K562 (cell line): ENCODE measurements around the gene CORO2A. TPM values are rescaled to one million over a fixed set of nuclear protein-coding genes. Genes with fewer than 3 reads are reported as not detected.

ENCODE experiments used
- CBX2 ChIP-seq: fragments of 200-600 bp; sonication (generic); IDR thresholded peaks from one replicate; pipeline ENCODE4 v1.6.1; 2012; ENCODE audit warnings: mild to moderate bottlenecking, low read length, inconsistent platforms; ENCODE audit not compliant: insufficient read depth, poor library complexity, severe bottlenecking
- GTF2E2 ChIP-seq: fragments of 200-800 bp; sonication (Bioruptor generic); IDR thresholded peaks from 2 replicates; pipeline ENCODE4 v1.6.1; 2016; ENCODE audit warnings: missing genetic modification characterization, missing compliant biosample characterization
- HMBOX1 ChIP-seq: sonication (generic); IDR thresholded peaks from 2 replicates; pipeline ENCODE4 v1.6.1; 2016
- HNRNPUL1 ChIP-seq: fragments of 200-400 bp; formaldehyde crosslinking; IDR thresholded peaks from 2 replicates; pipeline ENCODE4 v1.6.1; 2017; ENCODE audit warnings: low read length
- IFI16 ChIP-seq: fragments of 250-450 bp; sonication (Bioruptor Pico); IDR thresholded peaks from 2 replicates; pipeline ENCODE4 v2.1.2; 2022; ENCODE audit warnings: mild to moderate bottlenecking, inconsistent platforms
- JUN ChIP-seq, 2 experiments: sonication (generic) in 1 of 2; formaldehyde crosslinking in 1 of 2; IDR thresholded peaks; 2 replicates each; pipeline versions ENCODE4 v1.6.1 to v1.8.0; 2012 to 2022; ENCODE audit warnings: borderline replicate concordance in 2 of 2, mild to moderate bottlenecking in 2 of 2, improper control_type of control experiment in 1 of 2, low read depth in 1 of 2, low read length in 1 of 2, missing genetic modification reagents in 1 of 2
- NR2C1 ChIP-seq, 2 experiments: fragments of 450-650 bp; IDR thresholded peaks; 2 replicates each; pipeline ENCODE4 v1.6.1; 2017; ENCODE audit warnings: mild to moderate bottlenecking in 2 of 2, antibody characterized with exemption in 1 of 2, inconsistent platforms in 1 of 2, missing compliant biosample characterization in 1 of 2, missing genetic modification characterization in 1 of 2
- NUFIP1 ChIP-seq: fragments of 450-650 bp; IDR thresholded peaks from 2 replicates; pipeline ENCODE4 v1.6.1; 2018; ENCODE audit not compliant: partially characterized antibody
- PHB ChIP-seq: fragments of 250-450 bp; sonication (Bioruptor Pico); IDR thresholded peaks from 2 replicates; pipeline ENCODE4 v1.5.0; 2021
- PHF20 ChIP-seq: fragments of 450-650 bp; IDR thresholded peaks from 2 replicates; pipeline ENCODE4 v1.6.1; 2018; ENCODE audit not compliant: partially characterized antibody
- SMARCA4 ChIP-seq: fragments of 450-650 bp; IDR thresholded peaks from 2 replicates; pipeline ENCODE4 v1.6.1; 2016
- SMARCE1 ChIP-seq: fragments of 450-650 bp; IDR thresholded peaks from 2 replicates; pipeline ENCODE4 v1.7.1; 2016; ENCODE audit warnings: mild to moderate bottlenecking
- ZNF3 ChIP-seq: fragments of 250-450 bp; sonication (Bioruptor Pico); IDR thresholded peaks from 2 replicates; pipeline ENCODE4 v1.5.0; 2021; ENCODE audit warnings: mild to moderate bottlenecking, moderate library complexity
- ZNF518B ChIP-seq: fragments of 250-450 bp; sonication (Bioruptor Pico); IDR thresholded peaks from 2 replicates; pipeline ENCODE4 v1.5.0; 2021; ENCODE audit warnings: mild to moderate bottlenecking, moderate library complexity
- ZNF717 ChIP-seq: fragments of 250-450 bp; sonication (Bioruptor Pico); IDR thresholded peaks from 2 replicates; pipeline ENCODE4 v1.5.0; 2021
- ZNF780A ChIP-seq: fragments of 250-450 bp; sonication (Bioruptor Pico); IDR thresholded peaks from 2 replicates; pipeline ENCODE4 v1.5.0; 2021; ENCODE audit warnings: mild to moderate bottlenecking
- polyA plus RNA-seq, 8 experiments: library from polyadenylated mRNA; depleted of rRNA in 4 of 8; stranded (reverse) in 5 of 8; unstranded in 3 of 8; fragments of >200 nt; fragmentation: Nextera tagmentation in 2 of 8; fragmentation: Illumina TruSeq in 1 of 8; extraction: Ambion mirVana in 2 of 8; extraction: Trizol in 1 of 8; gene quantifications; 2 replicates each; pipeline versions ENCODE4 v1.2.1 to v1.2.3, GENCODE V29; 2011 to 2014; ENCODE audit warnings: inconsistent platforms in 1 of 8, missing spikeins in 1 of 8
- total RNA-seq, 7 experiments: library from RNA; depleted of rRNA in 6 of 7; stranded (reverse); fragments of >200 nt in 6 of 7; fragmentation: Illumina TruSeq in 2 of 7; extraction: Trizol in 2 of 7; gene quantifications; 2 replicates each; pipeline versions ENCODE4 v1.2.1 to v1.2.3, GENCODE V29; 2011 to 2021; ENCODE audit warnings: low replicate concordance in 1 of 7
- TF ChIP-seq, protein P1 (sequence below): sonication (generic); formaldehyde crosslinking; IDR thresholded peaks from 2 replicates; pipeline ENCODE4 v1.8.1; 2023; ENCODE audit warnings: mild to moderate bottlenecking, missing genetic modification reagents
- TF ChIP-seq, protein P2 (sequence below): sonication (generic); formaldehyde crosslinking; IDR thresholded peaks from 2 replicates; pipeline ENCODE4 v1.8.0; 2023; ENCODE audit warnings: missing genetic modification reagents, mild to moderate bottlenecking, borderline replicate concordance

The CORO2A gene
- total and polyA plus RNA-seq, 9 of the 15 experiments (the other 6 are each of a cell fraction or from before 2014, with no cell fraction given) = 9.5 to 26.6 (median 18.0) TPM

DNA sequence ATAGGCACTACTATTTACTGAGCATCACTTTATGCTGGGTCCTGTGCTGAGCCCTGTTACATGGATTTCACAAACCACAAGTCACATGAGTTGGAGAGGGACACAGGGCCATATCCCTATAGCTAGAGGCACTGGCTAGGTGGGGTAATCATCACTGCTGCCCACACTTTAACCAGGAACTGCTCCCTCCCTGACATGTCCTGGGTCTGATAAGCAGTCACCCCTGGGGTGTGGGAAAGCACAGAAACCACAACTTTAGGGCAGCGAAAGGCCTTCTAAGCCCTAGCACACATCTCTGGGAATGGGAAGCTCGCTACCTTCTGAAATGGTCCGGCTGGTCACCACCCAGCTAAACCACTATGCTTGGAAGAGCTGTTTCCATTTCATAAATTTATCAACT is 48.0 kb upstream of the CORO2A start (continued):
- TF ChIP-seq JUN (IDR thresholded peaks at IDR 0.05; ENCODE audit: borderline replicate concordance, low read depth, low read length) = no peak
- no peak for TF ChIP-seq JUN (CRISPR knock-in tag; IDR thresholded peaks at IDR 0.05; ENCODE audit: borderline replicate concordance)
- no peak for TF ChIP-seq HNRNPUL1
- peak; percentile 93 for TF ChIP-seq HMBOX1
- TF ChIP-seq, protein P1, sequence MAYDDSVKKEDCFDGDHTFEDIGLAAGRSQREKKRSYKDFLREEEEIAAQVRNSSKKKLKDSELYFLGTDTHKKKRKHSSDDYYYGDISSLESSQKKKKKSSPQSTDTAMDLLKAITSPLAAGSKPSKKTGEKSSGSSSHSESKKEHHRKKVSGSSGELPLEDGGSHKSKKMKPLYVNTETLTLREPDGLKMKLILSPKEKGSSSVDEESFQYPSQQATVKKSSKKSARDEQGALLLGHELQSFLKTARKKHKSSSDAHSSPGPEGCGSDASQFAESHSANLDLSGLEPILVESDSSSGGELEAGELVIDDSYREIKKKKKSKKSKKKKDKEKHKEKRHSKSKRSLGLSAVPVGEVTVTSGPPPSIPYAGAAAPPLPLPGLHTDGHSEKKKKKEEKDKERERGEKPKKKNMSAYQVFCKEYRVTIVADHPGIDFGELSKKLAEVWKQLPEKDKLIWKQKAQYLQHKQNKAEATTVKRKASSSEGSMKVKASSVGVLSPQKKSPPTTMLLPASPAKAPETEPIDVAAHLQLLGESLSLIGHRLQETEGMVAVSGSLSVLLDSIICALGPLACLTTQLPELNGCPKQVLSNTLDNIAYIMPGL (CRISPR knock-in tag) = no peak
- no peak for TF ChIP-seq PHF20
- TF ChIP-seq, protein P2, sequence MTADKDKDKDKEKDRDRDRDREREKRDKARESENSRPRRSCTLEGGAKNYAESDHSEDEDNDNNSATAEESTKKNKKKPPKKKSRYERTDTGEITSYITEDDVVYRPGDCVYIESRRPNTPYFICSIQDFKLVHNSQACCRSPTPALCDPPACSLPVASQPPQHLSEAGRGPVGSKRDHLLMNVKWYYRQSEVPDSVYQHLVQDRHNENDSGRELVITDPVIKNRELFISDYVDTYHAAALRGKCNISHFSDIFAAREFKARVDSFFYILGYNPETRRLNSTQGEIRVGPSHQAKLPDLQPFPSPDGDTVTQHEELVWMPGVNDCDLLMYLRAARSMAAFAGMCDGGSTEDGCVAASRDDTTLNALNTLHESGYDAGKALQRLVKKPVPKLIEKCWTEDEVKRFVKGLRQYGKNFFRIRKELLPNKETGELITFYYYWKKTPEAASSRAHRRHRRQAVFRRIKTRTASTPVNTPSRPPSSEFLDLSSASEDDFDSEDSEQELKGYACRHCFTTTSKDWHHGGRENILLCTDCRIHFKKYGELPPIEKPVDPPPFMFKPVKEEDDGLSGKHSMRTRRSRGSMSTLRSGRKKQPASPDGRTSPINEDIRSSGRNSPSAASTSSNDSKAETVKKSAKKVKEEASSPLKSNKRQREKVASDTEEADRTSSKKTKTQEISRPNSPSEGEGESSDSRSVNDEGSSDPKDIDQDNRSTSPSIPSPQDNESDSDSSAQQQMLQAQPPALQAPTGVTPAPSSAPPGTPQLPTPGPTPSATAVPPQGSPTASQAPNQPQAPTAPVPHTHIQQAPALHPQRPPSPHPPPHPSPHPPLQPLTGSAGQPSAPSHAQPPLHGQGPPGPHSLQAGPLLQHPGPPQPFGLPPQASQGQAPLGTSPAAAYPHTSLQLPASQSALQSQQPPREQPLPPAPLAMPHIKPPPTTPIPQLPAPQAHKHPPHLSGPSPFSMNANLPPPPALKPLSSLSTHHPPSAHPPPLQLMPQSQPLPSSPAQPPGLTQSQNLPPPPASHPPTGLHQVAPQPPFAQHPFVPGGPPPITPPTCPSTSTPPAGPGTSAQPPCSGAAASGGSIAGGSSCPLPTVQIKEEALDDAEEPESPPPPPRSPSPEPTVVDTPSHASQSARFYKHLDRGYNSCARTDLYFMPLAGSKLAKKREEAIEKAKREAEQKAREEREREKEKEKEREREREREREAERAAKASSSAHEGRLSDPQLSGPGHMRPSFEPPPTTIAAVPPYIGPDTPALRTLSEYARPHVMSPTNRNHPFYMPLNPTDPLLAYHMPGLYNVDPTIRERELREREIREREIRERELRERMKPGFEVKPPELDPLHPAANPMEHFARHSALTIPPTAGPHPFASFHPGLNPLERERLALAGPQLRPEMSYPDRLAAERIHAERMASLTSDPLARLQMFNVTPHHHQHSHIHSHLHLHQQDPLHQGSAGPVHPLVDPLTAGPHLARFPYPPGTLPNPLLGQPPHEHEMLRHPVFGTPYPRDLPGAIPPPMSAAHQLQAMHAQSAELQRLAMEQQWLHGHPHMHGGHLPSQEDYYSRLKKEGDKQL (CRISPR knock-in tag) = no peak
- peak; percentile 50; the same call in 1 of the 2 replicates for TF ChIP-seq SMARCA4
- no peak for TF ChIP-seq NUFIP1
- TF ChIP-seq ZNF518B = no peak
- no peak for TF ChIP-seq ZNF717 (CRISPR knock-in tag)
- no peak for TF ChIP-seq CBX2
- no peak for TF ChIP-seq GTF2E2 (tag)
- TF ChIP-seq PHB (CRISPR knock-in tag) = no peak
- TF ChIP-seq IFI16 (CRISPR knock-in tag) = no peak
- no peak for TF ChIP-seq ZNF780A (CRISPR knock-in tag)
- TF ChIP-seq NR2C1 (IDR thresholded peaks at IDR 0.05) = no peak
- 0 out of 2 replicates have a peak, but pooled peaks have one; percentile 48 for TF ChIP-seq NR2C1 (tag; IDR thresholded peaks at IDR 0.05)
- no peak for TF ChIP-seq ZNF3
- peak; percentile 70 for TF ChIP-seq SMARCE1
